Measurements from ENCODE around the gene HDAC2. TPM values are rescaled to one million over a fixed set of nuclear protein-coding genes. Genes with fewer than 3 reads are reported as not detected.
"Not testable (repeated sequence)": the region's sequence is repeated elsewhere in the genome, so short reads cannot be mapped to it uniquely, and the experiment has no call there.

HDAC2 gene
- total RNA-seq, 4 donors from 2014 or later = 27.9 to 33.7 (median 30.8) TPM

DNA sequence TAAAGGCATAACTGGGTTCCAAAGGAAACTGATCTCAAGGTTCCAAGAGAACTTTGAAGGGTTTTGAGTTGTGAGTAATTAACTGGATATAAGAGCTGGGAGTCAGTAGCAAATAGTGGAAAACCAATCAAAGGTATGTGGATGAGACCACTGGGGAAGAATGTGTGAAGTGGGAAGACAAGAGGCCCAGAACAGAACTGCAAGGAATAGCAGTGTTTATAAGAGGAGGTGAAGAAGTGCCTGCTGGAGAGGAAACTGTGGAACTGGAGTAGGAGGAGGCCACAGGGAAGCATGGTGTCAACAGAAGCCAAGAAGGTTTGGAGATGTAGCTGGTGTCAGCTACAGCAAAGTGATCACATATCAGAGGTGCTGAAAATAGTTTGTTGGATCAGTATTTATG is 18.7 kb upstream of the HDAC2 start:
- intact Hi-C loops (cut with DNase I; ENCODE audit: low total_unique reads) (loop anchor here (10.0 kb wide), 1 partner anchor 75 kb away; no protein-coding TSS in a partner anchor), in situ Hi-C loops (cut with MboI; ENCODE audit: low sequenced_read_pairs in 4 of 4) (no loop called here)
- H3K4me1 ChIP-seq = no peaks in the 10 kb centered on the region
- H3K27ac ChIP-seq = no peak overlapping the region
- no peaks in the 10 kb centered on the region for H3K9me3 ChIP-seq
- H3K4me3 ChIP-seq = no peak overlapping the region
- DNase-seq = no peak
- H3K36me3 ChIP-seq = no peaks in the 10 kb centered on the region
- no peaks in the 10 kb centered on the region for H3K27me3 ChIP-seq
- no peak for TF ChIP-seq CTCF (IDR thresholded peaks at IDR 0.05 in 4 of 5, conservative IDR thresholded peaks at IDR 0.05 in 1 of 5)
- no peak for TF ChIP-seq POLR2A (IDR thresholded peaks at IDR 0.05)
- ATAC-seq = no peak

DNA sequence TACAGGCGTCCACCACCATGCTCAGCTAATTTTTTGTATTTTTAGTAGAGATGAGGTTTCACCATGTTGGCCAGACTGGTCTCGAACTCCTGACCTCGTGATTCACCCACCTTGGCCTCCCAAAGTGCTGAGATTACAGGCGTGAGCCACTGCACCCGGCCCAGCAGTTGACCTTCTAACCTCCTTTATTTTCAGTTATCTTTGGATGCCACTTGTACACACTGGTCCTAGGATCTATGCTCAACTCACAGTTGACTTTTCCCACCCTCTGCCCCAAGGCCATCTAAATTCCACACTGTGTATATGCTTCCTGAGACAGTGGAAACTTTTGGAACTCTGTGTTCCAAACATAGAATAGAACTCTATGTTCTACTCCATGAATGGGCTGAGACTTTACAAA is 11.7 kb upstream of the HDAC2 start:
- intact Hi-C loops (cut with DNase I; ENCODE audit: low total_unique reads); H3K4me1 ChIP-seq; DNase-seq; H3K4me3 ChIP-seq; in situ Hi-C loops (cut with MboI; ENCODE audit: low sequenced_read_pairs in 4 of 4); H3K9me3 ChIP-seq; ATAC-seq; H3K27ac ChIP-seq; H3K27me3 ChIP-seq; H3K36me3 ChIP-seq: not testable (repeated sequence)

- H3K27ac ChIP-seq = no peak overlapping the region
- H3K27me3 ChIP-seq = no peaks in the 10 kb centered on the region
- DNase-seq = no peak
- no peaks in the 10 kb centered on the region for H3K36me3 ChIP-seq
- H3K4me1 ChIP-seq = no peaks in the 10 kb centered on the region
- TF ChIP-seq CTCF (IDR thresholded peaks at IDR 0.05 in 4 of 5, conservative IDR thresholded peaks at IDR 0.05 in 1 of 5) (no peak), POLR2A (IDR thresholded peaks at IDR 0.05) (no peak)
- intact Hi-C loops (cut with DNase I; ENCODE audit: low total_unique reads) (no loop called here), in situ Hi-C loops (cut with MboI; ENCODE audit: low sequenced_read_pairs in 4 of 4) (no loop called here)
- H3K4me3 ChIP-seq = no peak overlapping the region
- no peak for ATAC-seq
- no peaks in the 10 kb centered on the region for H3K9me3 ChIP-seq
These were observed 11.2 kb upstream of the HDAC2 start for GRCh38 chr6:113982055-113982550.

DNA sequence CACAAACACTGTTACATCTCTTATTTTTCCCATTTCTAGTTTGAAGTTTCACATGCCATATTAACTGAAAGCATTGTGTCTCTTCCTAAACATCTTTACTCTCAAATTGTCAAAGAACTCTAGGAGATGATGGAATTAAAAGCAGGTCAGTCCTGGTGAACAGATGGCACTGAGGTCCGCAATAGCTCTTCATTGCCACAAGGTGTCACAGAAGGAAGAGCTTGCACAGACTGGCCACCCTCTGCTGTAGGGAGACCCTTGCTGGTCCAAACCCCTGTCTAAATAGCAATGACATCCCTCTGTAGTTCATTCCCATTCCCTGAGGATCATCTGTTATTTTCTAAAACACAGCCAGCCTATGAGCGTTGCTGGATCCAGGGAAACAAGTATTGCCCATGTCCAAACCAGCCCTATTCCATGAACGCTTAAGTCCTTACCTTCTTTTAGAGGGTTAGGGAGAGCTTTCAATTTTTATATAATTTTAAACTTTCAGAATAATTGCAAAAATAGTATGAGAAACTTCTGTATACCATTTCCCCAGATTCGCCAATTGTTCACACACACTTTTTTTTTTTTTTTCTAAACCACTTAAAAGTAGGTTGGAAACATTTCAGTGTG is 10.1 kb upstream of the HDAC2 start:
- ATAC-seq (no peak), DNase-seq (no peak)
- TF ChIP-seq POLR2A (IDR thresholded peaks at IDR 0.05) (no peak), CTCF (IDR thresholded peaks at IDR 0.05 in 4 of 5, conservative IDR thresholded peaks at IDR 0.05 in 1 of 5) (peak in 3 of 5 experiments; percentile 11 to 27 (median 15))
- Histone ChIP-seq H3K27me3 (no peaks in the 10 kb centered on the region), H3K4me1 (no peaks in the 10 kb centered on the region), H3K36me3 (no peaks in the 10 kb centered on the region), H3K9me3 (no peaks in the 10 kb centered on the region), H3K27ac (no peak overlapping the region), H3K4me3 (no peak overlapping the region)
- in situ Hi-C loops (cut with MboI; ENCODE audit: low sequenced_read_pairs in 4 of 4) (no loop called here), intact Hi-C loops (cut with DNase I; ENCODE audit: low total_unique reads) (no loop called here)

- H3K27ac ChIP-seq = no peak overlapping the region
- TF ChIP-seq CTCF (IDR thresholded peaks at IDR 0.05 in 4 of 5, conservative IDR thresholded peaks at IDR 0.05 in 1 of 5) (no peak), POLR2A (IDR thresholded peaks at IDR 0.05) (no peak)
- no peaks in the 10 kb centered on the region for H3K4me1 ChIP-seq
- H3K27me3 ChIP-seq = no peaks in the 10 kb centered on the region
- intact Hi-C loops (cut with DNase I; ENCODE audit: low total_unique reads) (no loop called here), in situ Hi-C loops (cut with MboI; ENCODE audit: low sequenced_read_pairs in 4 of 4) (no loop called here)
- H3K9me3 ChIP-seq = no peaks in the 10 kb centered on the region
- no peak overlapping the region for H3K4me3 ChIP-seq
- no peaks in the 10 kb centered on the region for H3K36me3 ChIP-seq
- DNase-seq = no peak
- ATAC-seq = peak in 1 of 2 donors; percentile 16
These were observed 9.0 kb upstream of the HDAC2 start for GRCh38 chr6:113979937-113980336.

All from gastrocnemius medialis (tissue), 4 donors.